Activated naive CD4-positive, alpha-beta T cell treated with anti-CD3 and anti-CD28 coated beads, Interleukin-2, amount 50 U/mL, for 72 hours (primary cell): ENCODE measurements around the gene HERPUD1. TPM values are rescaled to one million over a fixed set of nuclear protein-coding genes. Genes with fewer than 3 reads are reported as not detected.

Experiments
- ATAC-seq, 2 donors: fragments of 150-1000 bp; cut with Tn5 transposase; 2 replicates each; pipeline ENCODE4 v1.10.0; 2021; ENCODE audit warnings: mild to moderate bottlenecking in 2 of 2, moderate library complexity in 2 of 2
- DNase-seq, 2 donors: peaks; one replicate each; pipeline ENCODE4 v3.0.0; 2021 to 2022; ENCODE audit warnings: low spot score in 2 of 2
- H3K27ac Mint-ChIP-seq, 2 donors: one replicate each; pipeline ENCODE4 v1.8.0; 2022; ENCODE audit warnings: mild to moderate bottlenecking in 2 of 2, mixed read lengths in 2 of 2
- H3K36me3 Mint-ChIP-seq, 2 donors: one replicate each; pipeline ENCODE4 v1.8.0; 2022; ENCODE audit warnings: mixed read lengths in 2 of 2
- H3K9me3 Mint-ChIP-seq, 2 donors: one replicate each; pipeline ENCODE4 v1.8.0; 2022; ENCODE audit warnings: mixed read lengths in 2 of 2
- total RNA-seq, 2 donors: library from RNA; stranded (reverse); gene quantifications; one replicate each; pipeline ENCODE4 v1.2.3, GENCODE V29; 2022

HERPUD1 gene
- total RNA-seq, 2 donors from 2014 or later, result 146 to 175 TPM

GRCh38 chr16:56903866-56904265 lies 28.1 kb upstream of the HERPUD1 start:
- Mint-ChIP-seq H3K36me3 (no peaks in the 10 kb centered on the region), H3K27ac (no peak overlapping the region), H3K9me3 (no peaks in the 10 kb centered on the region)
- ATAC-seq, result no peak
- DNase-seq, result no peak

GRCh38 chr16:56907401-56907800 lies 24.5 kb upstream of the HERPUD1 start:
- DNase-seq, result no peak

GRCh38 chr16:56909527-56909979 lies 22.4 kb upstream of the HERPUD1 start:
- Mint-ChIP-seq H3K27ac (peak overlapping the region in 1 of 2 donors; percentile 48), H3K9me3 (no peaks in the 10 kb centered on the region), H3K36me3 (no peaks in the 10 kb centered on the region)
- ATAC-seq (no peak), DNase-seq (no peak)

More at GRCh38 chr16:56907401-56907800, 24.5 kb upstream of the HERPUD1 start:
- Mint-ChIP-seq H3K9me3 (no peaks in the 10 kb centered on the region), H3K27ac (no peak overlapping the region), H3K36me3 (no peaks in the 10 kb centered on the region)
- no peak for ATAC-seq

- no peaks in the 10 kb centered on the region for H3K36me3 Mint-ChIP-seq
- H3K27ac Mint-ChIP-seq, result peak overlapping the region; percentile 46 to 61
- H3K9me3 Mint-ChIP-seq, result no peaks in the 10 kb centered on the region
- ATAC-seq (peak in 1 of 2 donors; percentile 57), DNase-seq (no peak)
These were observed 21.8 kb upstream of the HERPUD1 start for GRCh38 chr16:56910112-56910511.

GRCh38 chr16:56910654-56911539 lies 21.0 kb upstream of the HERPUD1 start:
- DNase-seq (no peak), ATAC-seq (peak; percentile 78 to 87)
- H3K9me3 Mint-ChIP-seq, result no peaks in the 10 kb centered on the region
- peak overlapping the region; percentile 46 to 61 for H3K27ac Mint-ChIP-seq
- H3K36me3 Mint-ChIP-seq, result no peaks in the 10 kb centered on the region

- Mint-ChIP-seq H3K36me3 (peaks cover 0 to 2% of the 10 kb centered on the region in 2 donors), H3K27ac (peak overlapping the region in 1 of 2 donors; percentile 61), H3K9me3 (no peaks in the 10 kb centered on the region)
- no peak for ATAC-seq
- no peak for DNase-seq
These were observed 20.0 kb upstream of the HERPUD1 start for GRCh38 chr16:56911771-56912571.

GRCh38 chr16:56912746-56913708 lies 18.9 kb upstream of the HERPUD1 start:
- H3K9me3 Mint-ChIP-seq, result peaks cover 0 to 5% of the 10 kb centered on the region in 2 donors
- peak overlapping the region; percentile 11 to 57 for H3K27ac Mint-ChIP-seq
- DNase-seq, result no peak
- H3K36me3 Mint-ChIP-seq, result peaks cover 6 to 8% of the 10 kb centered on the region in 2 donors
- no peak for ATAC-seq

GRCh38 chr16:56914896-56915295 lies 17.0 kb upstream of the HERPUD1 start:
- ATAC-seq (no peak), DNase-seq (no peak)
- Mint-ChIP-seq H3K9me3 (peaks cover 0 to 5% of the 10 kb centered on the region in 2 donors), H3K36me3 (peaks cover 6 to 8% of the 10 kb centered on the region in 2 donors), H3K27ac (peak overlapping the region in 1 of 2 donors; percentile 27)

GRCh38 chr16:56915336-56916119 lies 16.4 kb upstream of the HERPUD1 start:
- Mint-ChIP-seq H3K27ac (peak overlapping the region in 1 of 2 donors; percentile 88), H3K36me3 (peaks cover 6 to 8% of the 10 kb centered on the region in 2 donors), H3K9me3 (peaks cover 0 to 5% of the 10 kb centered on the region in 2 donors)
- ATAC-seq (no peak), DNase-seq (no peak)

GRCh38 chr16:56916571-56917403 lies 15.2 kb upstream of the HERPUD1 start:
- peak overlapping the region; percentile 79 to 88 for H3K27ac Mint-ChIP-seq
- peaks cover 6 to 8% of the 10 kb centered on the region in 2 donors for H3K36me3 Mint-ChIP-seq
- H3K9me3 Mint-ChIP-seq, result peaks cover 0 to 5% of the 10 kb centered on the region in 2 donors
- DNase-seq (peak in 1 of 2 donors; percentile 28), ATAC-seq (peak; percentile 82 to 87)

GRCh38 chr16:56918467-56919012 lies 13.4 kb upstream of the HERPUD1 start:
- Mint-ChIP-seq H3K36me3 (peaks cover 6 to 8% of the 10 kb centered on the region in 2 donors), H3K27ac (peak overlapping the region in 1 of 2 donors; percentile 43), H3K9me3 (peaks cover 0 to 5% of the 10 kb centered on the region in 2 donors)
- ATAC-seq (no peak), DNase-seq (no peak)

GRCh38 chr16:56919099-56919800 lies 12.7 kb upstream of the HERPUD1 start:
- H3K36me3 Mint-ChIP-seq, result peaks cover 6 to 8% of the 10 kb centered on the region in 2 donors
- H3K27ac Mint-ChIP-seq, result peak overlapping the region in 1 of 2 donors; percentile 43
- ATAC-seq (no peak), DNase-seq (no peak)
- H3K9me3 Mint-ChIP-seq, result peaks cover 0 to 5% of the 10 kb centered on the region in 2 donors

GRCh38 chr16:56921571-56921970 lies 10.4 kb upstream of the HERPUD1 start:
- H3K9me3 Mint-ChIP-seq, result peaks cover 0 to 5% of the 10 kb centered on the region in 2 donors

More at GRCh38 chr16:56921571-56921970, 10.4 kb upstream of the HERPUD1 start:
- H3K27ac Mint-ChIP-seq, result no peak overlapping the region
- H3K36me3 Mint-ChIP-seq, result peaks cover 6 to 8% of the 10 kb centered on the region in 2 donors
- DNase-seq, result no peak
- no peak for ATAC-seq
